ENCODE results near the gene UGT1A7.

UGT1A7 gene

GRCh38 chr2:233764761-233765160 lies 83.1 kb downstream of the UGT1A7 start:
- no peak for DNase-seq

- DNase-seq, result no peak
Observed at GRCh38 chr2:233766416-233766815, 84.7 kb downstream of the UGT1A7 start.

GRCh38 chr2:233768076-233768475 lies 86.4 kb downstream of the UGT1A7 start:
- DNase-seq, result no peak

- no peak for DNase-seq
Observed at GRCh38 chr2:233769260-233769659, 87.6 kb downstream of the UGT1A7 start.

- DNase-seq, result no peak
Observed at GRCh38 chr2:233772153-233772552, 90.5 kb downstream of the UGT1A7 start.

- DNase-seq, result no peak
Observed at GRCh38 chr2:233772583-233772982, 90.9 kb downstream of the UGT1A7 start.

GRCh38 chr2:233773854-233774253 lies 92.2 kb downstream of the UGT1A7 start:
- DNase-seq, result no peak

- no peak for DNase-seq
Observed at GRCh38 chr2:233775414-233775813, 93.7 kb downstream of the UGT1A7 start.

GRCh38 chr2:233778030-233778429 lies 96.3 kb downstream of the UGT1A7 start, which contains the start of gene MROH2A:
Gene MROH2A (plus strand): TSS chr2:233778330. CDS start chr2:233779359, 1,029 bp downstream.
- DNase-seq, result no peak

GRCh38 chr2:233779722-233780121 lies 98.0 kb downstream of the UGT1A7 start:
- DNase-seq, result no peak

- DNase-seq, result no peak
Observed at GRCh38 chr2:233780771-233781170, 99.1 kb downstream of the UGT1A7 start.

GRCh38 chr2:233789554-233789953 lies 107.9 kb downstream of the UGT1A7 start:
- DNase-seq, result no peak

- no peak for DNase-seq
Observed at GRCh38 chr2:233791151-233791882, 109.6 kb downstream of the UGT1A7 start.

- no peak for DNase-seq
Observed at GRCh38 chr2:233791883-233792329, 110.2 kb downstream of the UGT1A7 start.

- no peak for DNase-seq
Observed at GRCh38 chr2:233792720-233793119, 111.0 kb downstream of the UGT1A7 start.

GRCh38 chr2:233793465-233794127 lies 111.9 kb downstream of the UGT1A7 start:
- no peak for DNase-seq

GRCh38 chr2:233794128-233794658 lies 112.5 kb downstream of the UGT1A7 start:
- no peak for DNase-seq

- no peak for DNase-seq
Observed at GRCh38 chr2:233795735-233796171, 114.1 kb downstream of the UGT1A7 start.

GRCh38 chr2:233796254-233796653 lies 114.6 kb downstream of the UGT1A7 start:
- DNase-seq, result no peak

- DNase-seq, result no peak
Observed at GRCh38 chr2:233798335-233799086, 116.8 kb downstream of the UGT1A7 start.

GRCh38 chr2:233799087-233799665 lies 117.5 kb downstream of the UGT1A7 start:
- no peak for DNase-seq

- no peak for DNase-seq
Observed at GRCh38 chr2:233799716-233800115, 118.0 kb downstream of the UGT1A7 start.

- DNase-seq, result no peak
Observed at GRCh38 chr2:233800208-233800607, 118.5 kb downstream of the UGT1A7 start.
